GM23248 (cell line): Measurements from ENCODE around the gene CIART. TPM values are rescaled to one million over a fixed set of nuclear protein-coding genes. Genes with fewer than 3 reads are reported as not detected.
A peak's percentile ranks its signal among the peaks of the same experiment; 100 is the strongest.

Source experiments
- DNase-seq: peaks from one replicate; pipeline ENCODE4 v3.0.0-alpha.2; 2015
- H2AFZ ChIP-seq: fragments of 200-600 bp; sonication (generic); 2 replicates; pipeline ENCODE4 v1.6.1; 2016; ENCODE audit warnings: antibody characterized with exemption
- H3F3A ChIP-seq: fragments of 200-600 bp; sonication (generic); 2 replicates; pipeline ENCODE4 v1.6.1; 2016; ENCODE audit warnings: mild to moderate bottlenecking, antibody characterized with exemption, mixed run types; ENCODE audit not compliant: insufficient read depth
- H3K27ac ChIP-seq: fragments of 200-600 bp; sonication (generic); 2 replicates; pipeline ENCODE4 v1.5.1; 2016; ENCODE audit warnings: mild to moderate bottlenecking
- H3K27me3 ChIP-seq: fragments of 200-600 bp; sonication (generic); replicated peaks from 2 replicates; pipeline ENCODE4 v1.6.1; 2016; ENCODE audit warnings: mild to moderate bottlenecking; ENCODE audit not compliant: insufficient read depth
- H3K36me3 ChIP-seq: fragments of 200-600 bp; sonication (generic); 2 replicates; pipeline ENCODE4 v1.6.1; 2016; ENCODE audit warnings: low read depth, mild to moderate bottlenecking
- H3K4me1 ChIP-seq: fragments of 200-600 bp; sonication (generic); 2 replicates; pipeline ENCODE4 v1.6.1; 2016; ENCODE audit warnings: mild to moderate bottlenecking; ENCODE audit not compliant: insufficient read depth
- H3K4me2 ChIP-seq: fragments of 200-600 bp; sonication (generic); one replicate; pipeline ENCODE4 v1.6.1; 2016; ENCODE audit warnings: mild to moderate bottlenecking; ENCODE audit not compliant: unreplicated experiment
- H3K4me3 ChIP-seq: fragments of 200-600 bp; sonication (generic); 2 replicates; pipeline ENCODE4 v1.5.1; 2016; ENCODE audit warnings: mild to moderate bottlenecking
- H3K79me2 ChIP-seq: fragments of 200-600 bp; sonication (generic); 2 replicates; pipeline ENCODE4 v1.6.1; 2016; ENCODE audit warnings: mild to moderate bottlenecking; ENCODE audit not compliant: insufficient read depth
- H3K9ac ChIP-seq: fragments of 200-600 bp; sonication (generic); 2 replicates; pipeline ENCODE4 v1.6.1; 2016; ENCODE audit warnings: mild to moderate bottlenecking
- H3K9me2 ChIP-seq: fragments of 200-600 bp; sonication (generic); 2 replicates; pipeline ENCODE4 v1.6.1; 2016; ENCODE audit warnings: mixed run types, mild to moderate bottlenecking, moderate library complexity; ENCODE audit not compliant: insufficient read depth
- H3K9me3 ChIP-seq: fragments of 200-600 bp; sonication (generic); one replicate; pipeline ENCODE4 v1.6.1; 2017; ENCODE audit warnings: low read depth
- H4K20me1 ChIP-seq: fragments of 200-600 bp; sonication (generic); 2 replicates; pipeline ENCODE4 v1.6.0; 2016; ENCODE audit not compliant: insufficient read depth
- EZH2 ChIP-seq: fragments of 200-600 bp; sonication (generic); IDR thresholded peaks from 2 replicates; pipeline ENCODE4 v1.6.1; 2018; ENCODE audit warnings: antibody characterized with exemption, mild to moderate bottlenecking; ENCODE audit not compliant: insufficient read depth, poor library complexity, severe bottlenecking
- EZH2phosphoT487 ChIP-seq: fragments of 200-600 bp; sonication (generic); IDR thresholded peaks from 2 replicates; pipeline ENCODE4 v1.6.1; 2018; ENCODE audit warnings: antibody characterized with exemption, moderate library complexity, mild to moderate bottlenecking, low read depth; ENCODE audit not compliant: insufficient read depth
- WGBS, 2 experiments: methylation state at CpG; one replicate each; pipeline ENCODE4 v1.1.6; 2015 to 2017; ENCODE audit warnings: low lambda C conversion rate in 2 of 2, low coverage in 1 of 2; ENCODE audit errors: missing lambda C conversion rate in 2 of 2; 5-methylcytosine and 5-hydroxymethylcytosine counted together
- in situ Hi-C: fragments of 300-500 bp; cut with MboI; formaldehyde crosslinking; loops from 2 replicates; pipeline ENCODE4 v1.15.0; 2020
- polyA plus RNA-seq: library from polyadenylated mRNA; unstranded; fragments of >200 nt; fragmentation: Nextera tagmentation; extraction: Ambion mirVana; gene quantifications from 2 replicates; pipeline ENCODE4 v1.2.1, GENCODE V29; 2016
- total RNA-seq: library from RNA; depleted of rRNA; stranded (reverse); fragments of >200 nt; shearing (Covaris generic); gene quantifications from 2 replicates; pipeline ENCODE4 v1.2.3, GENCODE V29; 2014

The CIART gene
- total and polyA plus RNA-seq, 2 experiments from 2014 or later: 1.8 to 6.7 TPM

GRCh38 chr1:150293433-150294253, 11.3 kb downstream of the CIART start, which contains the start of gene MRPS21:
Gene MRPS21 (plus strand): TSS chr1:150293861. CDS start chr1:150294367, 506 bp downstream.
- in situ Hi-C loops: no loop called here
- Histone ChIP-seq H3K79me2 (peaks cover 53% of the 10 kb centered on the region), H3K9ac (peak within 1 kb of the TSS; percentile 88), H3K4me1 (peaks cover 10% of the 10 kb centered on the region), H3K9me3 (no peaks in the 10 kb centered on the region), H3K36me3 (peaks cover 5% of the 10 kb centered on the region; the same call in 1 of the 2 replicates), H2AFZ (peak within 1 kb of the TSS; percentile 99), H3K4me3 (peak within 1 kb of the TSS; percentile 86), H3K27me3 (no peaks in the 10 kb centered on the region), H3K9me2 (no peaks in the 10 kb centered on the region), H3K27ac (peak within 1 kb of the TSS; percentile 94), H4K20me1 (0 out of 2 replicates have a peak, but pooled peaks cover 3% of the 10 kb centered on the region), H3K4me2 (peak within 1 kb of the TSS; percentile 86), H3F3A (no peaks in the 10 kb centered on the region)
- WGBS, 2 experiments: 8 to 9% methylated on average over 42 to 43 of the region's 43 CpGs
- peak; percentile 97 for DNase-seq
- TF ChIP-seq EZH2 (no peak), EZH2phosphoT487 (no peak)

- peaks cover 70% of the 10 kb centered on the region for H3K79me2 ChIP-seq
- no peak overlapping the region for H3K4me3 ChIP-seq
- peaks cover 10% of the 10 kb centered on the region for H3K4me1 ChIP-seq
- 97 to 100% methylated on average over 2 of the region's 2 CpGs for WGBS, 2 experiments
- H4K20me1 ChIP-seq: 0 out of 2 replicates have a peak, but pooled peaks cover 3% of the 10 kb centered on the region
- peaks cover 5% of the 10 kb centered on the region; the same call in 1 of the 2 replicates for H3K36me3 ChIP-seq
- H2AFZ ChIP-seq: no peak overlapping the region
- TF ChIP-seq EZH2phosphoT487: no peak
- TF ChIP-seq EZH2: no peak
- no peaks in the 10 kb centered on the region for H3F3A ChIP-seq
- H3K9me2 ChIP-seq: no peaks in the 10 kb centered on the region
- no peaks in the 10 kb centered on the region for H3K9me3 ChIP-seq
- no peak overlapping the region for H3K9ac ChIP-seq
- in situ Hi-C loops: no loop called here
- DNase-seq: no peak
- H3K4me2 ChIP-seq: no peak overlapping the region
- no peaks in the 10 kb centered on the region for H3K27me3 ChIP-seq
- H3K27ac ChIP-seq: no peak overlapping the region
Measured at GRCh38 chr1:150295476-150295875, 13.1 kb downstream of the CIART start.

- Histone ChIP-seq H3K4me3 (no peak overlapping the region), H3K27me3 (no peaks in the 10 kb centered on the region), H3K9ac (no peak overlapping the region), H2AFZ (no peak overlapping the region), H4K20me1 (0 out of 2 replicates have a peak, but pooled peaks cover 3% of the 10 kb centered on the region), H3K79me2 (peaks cover 78% of the 10 kb centered on the region), H3F3A (no peaks in the 10 kb centered on the region; the same call in 1 of the 2 replicates), H3K36me3 (peaks cover 27% of the 10 kb centered on the region), H3K9me2 (no peaks in the 10 kb centered on the region), H3K4me1 (0 out of 2 replicates have a peak, but pooled peaks cover under 1% of the 10 kb centered on the region), H3K4me2 (no peak overlapping the region), H3K27ac (no peak overlapping the region), H3K9me3 (no peaks in the 10 kb centered on the region)
- in situ Hi-C loops: no loop called here
- DNase-seq: no peak
- WGBS, 2 experiments: 97 to 98% methylated on average over 3 of the region's 3 CpGs
- TF ChIP-seq EZH2phosphoT487 (no peak), EZH2 (no peak)
Measured at GRCh38 chr1:150299716-150300115, 17.4 kb downstream of the CIART start.

GRCh38 chr1:150302338-150302737, 20.0 kb downstream of the CIART start:
- no peaks in the 10 kb centered on the region for H3K9me2 ChIP-seq
- H3K27me3 ChIP-seq: no peaks in the 10 kb centered on the region
- H3K36me3 ChIP-seq: peaks cover 27% of the 10 kb centered on the region
- H3K79me2 ChIP-seq: peaks cover 53% of the 10 kb centered on the region
- DNase-seq: no peak
- no peak overlapping the region for H3K4me3 ChIP-seq
- no peak overlapping the region for H3K27ac ChIP-seq
- H3K9ac ChIP-seq: no peak overlapping the region
- no peak for TF ChIP-seq EZH2
- no peak for TF ChIP-seq EZH2phosphoT487
- in situ Hi-C loops: no loop called here
- no peak overlapping the region for H3K4me2 ChIP-seq
- H4K20me1 ChIP-seq: no peaks in the 10 kb centered on the region
- no peak overlapping the region for H2AFZ ChIP-seq
- 81 to 85% methylated on average over 6 of the region's 6 CpGs for WGBS, 2 experiments
- H3K9me3 ChIP-seq: no peaks in the 10 kb centered on the region
- no peaks in the 10 kb centered on the region for H3K4me1 ChIP-seq
- H3F3A ChIP-seq: no peaks in the 10 kb centered on the region; the same call in 1 of the 2 replicates
